GM23338 (cell line): Measurements from ENCODE around the gene OR52W1. TPM values are rescaled to one million over a fixed set of nuclear protein-coding genes. Genes with fewer than 3 reads are reported as not detected.

ENCODE experiments used
- ATAC-seq: fragments of 200-7000 bp; cut with Tn5 transposase; 3 replicates; pipeline ENCODE4 v1.9.1; 2020
- DNase-seq: peaks from one replicate; pipeline ENCODE4 v3.0.0-alpha.2; 2015; ENCODE audit warnings: low spot score
- H2AFZ ChIP-seq: fragments of 200-600 bp; sonication (generic); 2 replicates; pipeline ENCODE4 v1.8.0; 2016; ENCODE audit warnings: antibody characterized with exemption, mild to moderate bottlenecking, moderate library complexity
- H3F3A ChIP-seq: fragments of 200-600 bp; sonication (generic); replicated peaks from 2 replicates; pipeline ENCODE4 v1.8.0; 2017; ENCODE audit warnings: antibody characterized with exemption, mixed run types, low read depth
- H3K27ac ChIP-seq: fragments of 200-600 bp; sonication (generic); 2 replicates; pipeline ENCODE4 v1.6.1; 2016; ENCODE audit warnings: low read depth
- H3K27me3 ChIP-seq: fragments of 200-600 bp; sonication (generic); 2 replicates; pipeline ENCODE4 v1.8.0; 2016; ENCODE audit warnings: mild to moderate bottlenecking, mixed run types, moderate library complexity; ENCODE audit not compliant: insufficient read depth
- H3K36me3 ChIP-seq: fragments of 200-600 bp; sonication (generic); 2 replicates; pipeline ENCODE4 v1.8.0; 2016; ENCODE audit warnings: mild to moderate bottlenecking; ENCODE audit not compliant: insufficient read depth
- H3K4me1 ChIP-seq: fragments of 200-600 bp; sonication (generic); 2 replicates; pipeline ENCODE4 v1.8.0; 2016; ENCODE audit warnings: mild to moderate bottlenecking, moderate library complexity; ENCODE audit not compliant: insufficient read depth
- H3K4me2 ChIP-seq: fragments of 200-600 bp; sonication (generic); 2 replicates; pipeline ENCODE4 v1.7.1; 2017; ENCODE audit warnings: mixed run types
- H3K4me3 ChIP-seq: fragments of 200-600 bp; sonication (generic); 2 replicates; pipeline ENCODE4 v1.6.1; 2016; ENCODE audit warnings: mixed run types
- H3K79me2 ChIP-seq: fragments of 200-600 bp; sonication (generic); replicated peaks from 2 replicates; pipeline ENCODE4 v1.8.0; 2017; ENCODE audit warnings: mild to moderate bottlenecking; ENCODE audit not compliant: insufficient read depth
- H3K9me2 ChIP-seq: fragments of 200-600 bp; sonication (generic); 2 replicates; pipeline ENCODE4 v1.8.0; 2017; ENCODE audit not compliant: insufficient read depth
- H4K20me1 ChIP-seq: fragments of 200-600 bp; sonication (generic); replicated peaks from 2 replicates; pipeline ENCODE4 v1.8.0; 2017; ENCODE audit warnings: mild to moderate bottlenecking; ENCODE audit not compliant: insufficient read depth
- H3K27ac Mint-ChIP-seq: 2 replicates; pipeline ENCODE4 v1.8.0; 2020; ENCODE audit warnings: inconsistent platforms, mild to moderate bottlenecking, moderate library complexity, mixed read lengths
- H3K27me3 Mint-ChIP-seq: 3 replicates; pipeline ENCODE4 v1.8.0; 2022; ENCODE audit warnings: low read depth, mild to moderate bottlenecking, moderate library complexity, mixed read lengths, inconsistent platforms; ENCODE audit not compliant: insufficient read depth, poor library complexity
- H3K36me3 Mint-ChIP-seq: 3 replicates; pipeline ENCODE4 v1.8.0; 2021; ENCODE audit warnings: low read depth, mild to moderate bottlenecking, inconsistent platforms, moderate library complexity, mixed read lengths
- H3K4me1 Mint-ChIP-seq: 3 replicates; pipeline ENCODE4 v1.8.0; 2020; ENCODE audit warnings: mild to moderate bottlenecking, inconsistent platforms, mixed read lengths
- H3K4me3 Mint-ChIP-seq: 3 replicates; pipeline ENCODE4 v1.8.0; 2021; ENCODE audit warnings: moderate library complexity, mild to moderate bottlenecking, inconsistent platforms, mixed read lengths
- H3K9me3 Mint-ChIP-seq: 3 replicates; pipeline ENCODE4 v1.8.0; 2020; ENCODE audit warnings: moderate library complexity, mild to moderate bottlenecking, inconsistent platforms, mixed read lengths
- CREB1 ChIP-seq: fragments of 250-450 bp; sonication (Bioruptor Pico); IDR thresholded peaks from 2 replicates; pipeline ENCODE4 v1.5.0; 2020; ENCODE audit warnings: low read depth, mild to moderate bottlenecking, moderate library complexity
- ETS1 ChIP-seq: IDR thresholded peaks from 2 replicates; pipeline ENCODE4 v1.6.1; 2016; ENCODE audit warnings: antibody characterized with exemption
- EZH2 ChIP-seq: fragments of 200-600 bp; sonication (generic); IDR thresholded peaks from one replicate; pipeline ENCODE4 v1.8.0; 2017; ENCODE audit warnings: antibody characterized with exemption, mild to moderate bottlenecking, low read depth; ENCODE audit not compliant: unreplicated experiment
- EZH2phosphoT487 ChIP-seq: fragments of 200-600 bp; sonication (generic); IDR thresholded peaks from one replicate; pipeline ENCODE4 v1.8.1; 2018; ENCODE audit warnings: antibody characterized with exemption; ENCODE audit not compliant: unreplicated experiment
- JUNB ChIP-seq: IDR thresholded peaks from one replicate; pipeline ENCODE4 v1.6.1; 2016; ENCODE audit warnings: antibody characterized with exemption; ENCODE audit not compliant: unreplicated experiment
- POLR2AphosphoS5 ChIP-seq: IDR thresholded peaks from 2 replicates; pipeline ENCODE4 v1.6.1; 2016; ENCODE audit warnings: antibody characterized with exemption, low read depth
- REST ChIP-seq: IDR thresholded peaks from one replicate; pipeline ENCODE4 v1.6.1; 2018; ENCODE audit warnings: antibody characterized with exemption; ENCODE audit not compliant: unreplicated experiment
- STAT1 ChIP-seq: IDR thresholded peaks from one replicate; pipeline ENCODE4 v1.6.1; 2016; ENCODE audit warnings: antibody characterized with exemption; ENCODE audit not compliant: unreplicated experiment
- ZNF114 ChIP-seq: fragments of 250-450 bp; sonication (Bioruptor Pico); IDR thresholded peaks from 2 replicates; pipeline ENCODE4 v1.5.0; 2020; ENCODE audit warnings: mild to moderate bottlenecking, moderate library complexity
- ZNF331 ChIP-seq: fragments of 250-450 bp; sonication (Bioruptor Pico); IDR thresholded peaks from 2 replicates; pipeline ENCODE4 v1.5.0; 2020; ENCODE audit warnings: low read depth, mild to moderate bottlenecking, moderate library complexity
- ZNF462 ChIP-seq: fragments of 250-450 bp; sonication (Bioruptor Pico); IDR thresholded peaks from 2 replicates; pipeline ENCODE4 v1.5.0; 2020; ENCODE audit warnings: mild to moderate bottlenecking, moderate library complexity
- polyA plus RNA-seq: library from polyadenylated mRNA; unstranded; fragments of >200 nt; fragmentation: Nextera tagmentation; extraction: Ambion mirVana; gene quantifications from 2 replicates; pipeline ENCODE4 v1.2.1, GENCODE V29; 2016
- total RNA-seq: library from RNA; depleted of rRNA; stranded (reverse); fragments of >200 nt; shearing (Covaris generic); gene quantifications from 2 replicates; pipeline ENCODE4 v1.2.3, GENCODE V29; 2014

The OR52W1 gene
- total and polyA plus RNA-seq, 2 experiments from 2014 or later: not detected

- Histone ChIP-seq H3F3A (no peaks in the 10 kb centered on the region), H4K20me1 (0 out of 2 replicates have a peak, but pooled peaks cover 2% of the 10 kb centered on the region), H2AFZ (no peak overlapping the region), H3K4me1 (no peaks in the 10 kb centered on the region), H3K9me2 (no peaks in the 10 kb centered on the region), H3K36me3 (0 out of 2 replicates have a peak, but pooled peaks cover 9% of the 10 kb centered on the region), H3K27me3 (no peaks in the 10 kb centered on the region), H3K79me2 (no peaks in the 10 kb centered on the region), H3K4me2 (no peak overlapping the region), H3K27ac (no peak overlapping the region), H3K4me3 (no peak overlapping the region)
- no peak for ATAC-seq
- H3K36me3 Mint-ChIP-seq: peaks cover 19% of the 10 kb centered on the region
- H3K9me3 Mint-ChIP-seq: no peaks in the 10 kb centered on the region
- no peak for DNase-seq
- H3K4me1 Mint-ChIP-seq: no peaks in the 10 kb centered on the region
- no peaks in the 10 kb centered on the region for H3K27me3 Mint-ChIP-seq
- TF ChIP-seq CREB1 (no peak), ZNF114 (CRISPR knock-in tag) (no peak), ZNF462 (CRISPR knock-in tag) (no peak), EZH2phosphoT487 (no peak), ETS1 (no peak), REST (no peak), EZH2 (no peak), JUNB (no peak), ZNF331 (no peak), POLR2AphosphoS5 (no peak), STAT1 (no peak)
- no peak overlapping the region for H3K4me3 Mint-ChIP-seq
- no peak overlapping the region for H3K27ac Mint-ChIP-seq
Measured at GRCh38 chr11:6216501-6216900, 17.5 kb downstream of the OR52W1 start.
